Measurements from ENCODE around the gene CERS4.
"Not testable (repeated sequence)": the region's sequence is repeated elsewhere in the genome, so short reads cannot be mapped to it uniquely, and the experiment has no call there.

Gene CERS4

GRCh38 chr19:8243146-8243545 is 34.0 kb downstream of the CERS4 start:
- CTCF ChIA-PET, result interaction anchor here (1.1 to 2.9 kb wide), 3 partner anchors 9 to 299 kb away, joined by 4 to 16 read pairs (median 8); partner anchors contain the start of gene TIMM44
- POLR2A ChIA-PET, result no interaction called here
- no peak for TF ChIP-seq CTCF (IDR thresholded peaks at IDR 0.05; ENCODE audit: insufficient read depth, low read length, missing control alignments)
- H3K4me3 ChIP-seq (ENCODE audit: low read depth, low read length), result no peak overlapping the region
- no peak for DNase-seq (ENCODE audit: low read depth, low spot score)

- no peak for DNase-seq (ENCODE audit: low read depth, low spot score)
- no peak overlapping the region for H3K4me3 ChIP-seq (ENCODE audit: low read depth, low read length)
- no peak for TF ChIP-seq CTCF (IDR thresholded peaks at IDR 0.05; ENCODE audit: insufficient read depth, low read length, missing control alignments)
- ChIA-PET POLR2A (no interaction called here), CTCF (interaction anchor here (1.5 to 2.9 kb wide), 2 partner anchors 8 to 300 kb away, joined by 8 to 16 read pairs; partner anchors contain the start of gene TIMM44)
These were observed 35.3 kb downstream of the CERS4 start for GRCh38 chr19:8244442-8244841.

- no peak overlapping the region for H3K4me3 ChIP-seq (ENCODE audit: low read depth, low read length)
- CTCF ChIA-PET, result interaction anchor here (0.9 to 2.4 kb wide), 2 partner anchors 16 to 302 kb away, joined by 3 to 11 read pairs; partner anchors contain the start of gene TIMM44
- no peak for DNase-seq (ENCODE audit: low read depth, low spot score)
- POLR2A ChIA-PET, result no interaction called here
- TF ChIP-seq CTCF (IDR thresholded peaks at IDR 0.05; ENCODE audit: insufficient read depth, low read length, missing control alignments), result no peak
These were observed 37.0 kb downstream of the CERS4 start for GRCh38 chr19:8245869-8246835.

- DNase-seq (ENCODE audit: low read depth, low spot score); H3K4me3 ChIP-seq (ENCODE audit: low read depth, low read length); POLR2A ChIA-PET: not testable (repeated sequence)
- CTCF ChIA-PET, result interaction anchor here (2.4 kb wide), 1 partner anchor 303 kb away, joined by 11 read pairs; the partner anchor contains the start of gene TIMM44
These were observed 38.1 kb downstream of the CERS4 start for GRCh38 chr19:8247129-8247890.

GRCh38 chr19:8248348-8249328 is 39.5 kb downstream of the CERS4 start:
- ChIA-PET POLR2A (no interaction called here), CTCF (interaction anchor here (1.1 kb wide), 1 partner anchor 304 kb away, joined by 8 read pairs; no protein-coding TSS in a partner anchor)
- no peak overlapping the region for H3K4me3 ChIP-seq (ENCODE audit: low read depth, low read length)
- no peak for TF ChIP-seq CTCF (IDR thresholded peaks at IDR 0.05; ENCODE audit: insufficient read depth, low read length, missing control alignments)
- DNase-seq (ENCODE audit: low read depth, low spot score), result no peak

GRCh38 chr19:8250596-8250995 is 41.4 kb downstream of the CERS4 start:
- H3K4me3 ChIP-seq (ENCODE audit: low read depth, low read length), result no peak overlapping the region
- POLR2A ChIA-PET, result no interaction called here
- no peak for DNase-seq (ENCODE audit: low read depth, low spot score)
- TF ChIP-seq CTCF (IDR thresholded peaks at IDR 0.05; ENCODE audit: insufficient read depth, low read length, missing control alignments), result no peak
- CTCF ChIA-PET, result interaction anchor here (1.5 to 11.2 kb wide), 2 partner anchors 11 to 307 kb away, joined by 6 to 160 read pairs; partner anchors contain the start of gene TIMM44

Data from AG04449 (cell line).